CD4-positive, alpha-beta T cell (primary cell): ENCODE measurements around the gene LAMA3. TPM values are rescaled to one million over a fixed set of nuclear protein-coding genes. Genes with fewer than 3 reads are reported as not detected.
A peak's percentile ranks its signal among the peaks of the same experiment; 100 is the strongest.

Experiments
- ATAC-seq: fragments of 200-7000 bp; cut with Tn5 transposase; one replicate; pipeline ENCODE4 v1.10.0; 2022; ENCODE audit warnings: mild to moderate bottlenecking; ENCODE audit not compliant: poor library complexity
- CTCF ChIA-PET: fragments of 350-600 bp; sonication (Branson Sonifier 250); formaldehyde crosslinking; loops from one replicate; lab custom pipeline; 2021; ENCODE audit warnings: antibody characterized with exemption, inconsistent platforms; lab: Charles Lee
- POLR2A ChIA-PET: fragments of 350-600 bp; sonication (Branson Sonifier 250); formaldehyde crosslinking; loops from one replicate; lab custom pipeline; 2021; ENCODE audit warnings: antibody characterized with exemption, inconsistent platforms; lab: Charles Lee
- DNase-seq, 14 experiments: peaks; one replicate each; pipeline ENCODE4 v3.0.0-alpha.2; 2013 to 2020; ENCODE audit warnings: mixed read lengths in 2 of 14
- H3K27ac ChIP-seq, 2 donors: one replicate each; pipeline versions ENCODE4 v1.5.1 to v1.7.0; 2013; ENCODE audit warnings: low read length in 2 of 2, low read depth in 1 of 2, mild to moderate bottlenecking in 1 of 2
- H3K27me3 ChIP-seq, 2 experiments: 1 replicate in 1 of 2; 2 replicates in 1 of 2; pipeline versions ENCODE4 v1.6.1 to v1.7.0; 2013; ENCODE audit warnings: low read length in 2 of 2, control low read depth in 1 of 2, mild to moderate bottlenecking in 1 of 2, moderate library complexity in 1 of 2; ENCODE audit not compliant: insufficient read depth in 2 of 2, control insufficient read depth in 1 of 2
- H3K36me3 ChIP-seq: one replicate; pipeline ENCODE4 v1.6.1; 2013; ENCODE audit warnings: low read length, control low read depth; ENCODE audit not compliant: insufficient read depth
- H3K4me1 ChIP-seq: one replicate; pipeline ENCODE4 v1.6.1; 2013; ENCODE audit warnings: low read length, control low read depth; ENCODE audit not compliant: insufficient read depth
- H3K4me3 ChIP-seq: one replicate; pipeline ENCODE4 v1.5.1; 2013; ENCODE audit warnings: mild to moderate bottlenecking, low read length, moderate library complexity
- H3K9me3 ChIP-seq, 2 experiments: 1 replicate in 1 of 2; 2 replicates in 1 of 2; pipeline versions ENCODE4 v1.6.1 to v1.7.0; 2013; ENCODE audit warnings: low read length in 2 of 2, mild to moderate bottlenecking in 2 of 2, control low read depth in 1 of 2, moderate library complexity in 1 of 2; ENCODE audit not compliant: control insufficient read depth in 1 of 2, insufficient read depth in 1 of 2
- H3K27ac Mint-ChIP-seq: one replicate; pipeline ENCODE4 v1.8.0; 2020; ENCODE audit warnings: mixed read lengths
- H3K27me3 Mint-ChIP-seq: one replicate; pipeline ENCODE4 v1.8.0; 2021; ENCODE audit warnings: mixed read lengths
- H3K36me3 Mint-ChIP-seq: one replicate; pipeline ENCODE4 v1.8.0; 2021; ENCODE audit warnings: low read depth, mixed read lengths
- H3K4me1 Mint-ChIP-seq: one replicate; pipeline ENCODE4 v1.8.0; 2021; ENCODE audit warnings: low read depth, mixed read lengths
- H3K4me3 Mint-ChIP-seq: one replicate; pipeline ENCODE4 v1.8.0; 2020; ENCODE audit warnings: mild to moderate bottlenecking, mixed read lengths
- H3K9me3 Mint-ChIP-seq: one replicate; pipeline ENCODE4 v1.8.0; 2020; ENCODE audit warnings: mixed read lengths
- CTCF ChIP-seq: fragments of 200-600 bp; IDR thresholded peaks from one replicate; pipeline ENCODE4 v1.8.0; 2022; ENCODE audit warnings: antibody characterized with exemption, mild to moderate bottlenecking
- intact Hi-C, 2 experiments: fragments of 100-400 bp; cut with DNase I in 1 of 2; cut with micrococcal nuclease in 1 of 2; formaldehyde crosslinking; loops; one replicate each; pipeline versions ENCODE4 v1.15.1 to v1.9.0; 2023 to 2025; cut with DNase I, micrococcal nuclease
- total RNA-seq, 174 experiments: library from RNA in 2 of 174; stranded (reverse) in 2 of 174; gene quantifications; one replicate each; pipeline ENCODE4 v1.2.3 and lab custom pipeline; 2021 to 2026

LAMA3 gene
- total RNA-seq, 2 experiments from 2014 or later: 0.19 TPM; not detected in 1

DNA sequence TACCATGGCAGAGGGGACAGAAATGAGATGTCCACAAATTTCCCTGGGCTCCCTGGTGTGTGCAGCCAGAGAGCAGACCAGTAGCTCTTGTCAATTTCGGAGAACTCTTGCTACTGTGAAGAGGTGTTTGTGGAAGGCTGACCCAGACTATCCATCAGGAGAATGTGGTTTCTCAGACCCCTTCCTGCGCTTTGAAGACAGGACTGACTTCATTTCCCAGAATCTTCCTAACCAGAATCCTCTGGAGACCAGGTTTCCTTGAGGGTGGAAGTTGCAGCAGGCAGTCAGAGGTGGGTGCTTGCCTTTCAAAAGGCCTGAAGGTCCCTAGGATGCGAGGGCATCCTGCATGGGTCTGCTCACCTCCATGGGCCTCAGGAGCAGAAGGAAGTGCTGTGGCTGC, 121.9 kb downstream of the LAMA3 start:
- intact Hi-C loops: loop anchor here (5.0 kb wide), 5 partner anchors 106 to 679 kb away; no protein-coding TSS in a partner anchor
- no peaks in the 10 kb centered on the region for H3K27me3 ChIP-seq
- H3K4me3 ChIP-seq: no peak overlapping the region
- Mint-ChIP-seq H3K4me1 (peaks cover 11% of the 10 kb centered on the region), H3K27ac (no peak overlapping the region), H3K36me3 (no peaks in the 10 kb centered on the region), H3K27me3 (no peaks in the 10 kb centered on the region), H3K4me3 (no peak overlapping the region), H3K9me3 (no peaks in the 10 kb centered on the region)
- peaks cover 9% of the 10 kb centered on the region for H3K4me1 ChIP-seq
- no peak for TF ChIP-seq CTCF
- POLR2A ChIA-PET: no interaction called here
- H3K27ac ChIP-seq: no peak overlapping the region
- H3K9me3 ChIP-seq: no peaks in the 10 kb centered on the region
- no peaks in the 10 kb centered on the region for H3K36me3 ChIP-seq
- CTCF ChIA-PET: interaction anchor here (1.1 kb wide), 1 partner anchor 11 kb away, joined by 4 read pairs; no protein-coding TSS in a partner anchor
- no peak for ATAC-seq
- DNase-seq: no peak

- H3K27ac Mint-ChIP-seq: no peak overlapping the region
Observed at GRCh38 chr18:23812546-23813440, 123.5 kb downstream of the LAMA3 start.

More at GRCh38 chr18:23812546-23813440, 123.5 kb downstream of the LAMA3 start:
- H3K27me3 Mint-ChIP-seq: no peaks in the 10 kb centered on the region
- TF ChIP-seq CTCF: peak; percentile 63
- no peaks in the 10 kb centered on the region for H3K36me3 Mint-ChIP-seq
- peaks cover 9% of the 10 kb centered on the region for H3K4me1 ChIP-seq
- ChIA-PET POLR2A (interaction anchor here (0.6 to 0.7 kb wide), 2 partner anchors 74 to 194 kb away, joined by 3 read pairs; no protein-coding TSS in a partner anchor), CTCF (interaction anchor here (1.1 kb wide), 1 partner anchor 12 kb away, joined by 4 read pairs; no protein-coding TSS in a partner anchor)
- H3K9me3 Mint-ChIP-seq: no peaks in the 10 kb centered on the region
- H3K4me1 Mint-ChIP-seq: peaks cover 11% of the 10 kb centered on the region
- no peak overlapping the region for H3K27ac ChIP-seq
- ATAC-seq (peak; percentile 49), DNase-seq (peak in 3 of 14 experiments; percentile 47 to 57 (median 49))
- H3K4me3 Mint-ChIP-seq: no peak overlapping the region
- H3K4me3 ChIP-seq: no peak overlapping the region
- no peaks in the 10 kb centered on the region for H3K9me3 ChIP-seq
- H3K27me3 ChIP-seq: no peaks in the 10 kb centered on the region
- H3K36me3 ChIP-seq: no peaks in the 10 kb centered on the region
- intact Hi-C loops: loop anchor here (1.0 to 5.0 kb wide), 6 partner anchors 105 to 680 kb away; no protein-coding TSS in a partner anchor
